Measurements from ENCODE around the gene SEPTIN10.

DNA sequence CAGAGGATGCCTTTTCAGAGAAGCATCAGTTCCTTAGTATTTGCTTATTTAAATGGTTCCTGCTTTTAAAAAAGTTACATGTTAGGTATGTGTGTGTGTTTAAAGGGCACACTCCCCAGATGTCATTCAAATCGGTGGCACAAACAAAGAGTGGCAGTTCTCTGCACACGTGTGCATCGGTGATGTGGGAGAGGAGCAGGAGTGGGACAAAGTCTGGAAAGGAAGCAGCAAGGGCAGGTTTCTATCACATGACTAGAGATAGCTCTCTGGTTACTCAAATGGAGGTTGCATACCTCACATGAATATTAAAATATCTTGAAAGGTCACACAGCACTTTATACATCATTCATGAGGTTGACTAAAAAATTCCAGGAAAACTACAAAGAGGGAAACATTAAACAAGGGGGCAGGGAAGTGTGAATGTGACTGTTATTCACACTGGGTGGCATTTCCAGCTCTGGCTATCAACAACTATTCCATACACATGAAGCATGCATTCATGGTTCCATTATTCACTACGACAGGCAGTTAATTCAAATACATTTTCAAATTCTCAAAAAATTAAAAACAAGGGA is 64.7 kb downstream of the SEPTIN10 start:
- TF ChIP-seq EZH2 (IDR thresholded peaks at IDR 0.05) (no peak), POLR2AphosphoS5 (IDR thresholded peaks at IDR 0.05; ENCODE audit: borderline replicate concordance, low read depth, low read length) (no peak)
